IMR-90 (cell line): ENCODE results near the gene DUOX1. TPM values are rescaled to one million over a fixed set of nuclear protein-coding genes. Genes with fewer than 3 reads are reported as not detected.

ENCODE experiments used
- ATAC-seq: fragments of 200-7000 bp; cut with Tn5 transposase; 2 replicates; pipeline ENCODE4 v1.9.1; 2020; ENCODE audit warnings: low read depth, mild to moderate bottlenecking, moderate library complexity
- BruUV-seq: library from RNA; stranded (reverse); fragments of 400-500 nt; replicated peaks from 2 replicates; lab custom pipeline; 2021; lab: Mats Ljungman, UMichigan
- CTCF ChIA-PET: fragments of 300-600 bp; formaldehyde crosslinking; extraction: SDS; loops from one replicate; lab custom pipeline; 2021; ENCODE audit warnings: antibody characterized with exemption; lab: Yijun Ruan, JAX
- POLR2A ChIA-PET: fragments of 300-600 bp; sonication (Branson Sonifier 250); formaldehyde crosslinking; loops from one replicate; lab custom pipeline; 2022; ENCODE audit warnings: antibody characterized with exemption; ENCODE audit not compliant: unreplicated experiment; lab: Charles Lee
- DNase-seq: peaks from one replicate; pipeline ENCODE4 v3.0.0; 2013
- H2AFZ ChIP-seq: replicated peaks from 2 replicates; pipeline ENCODE3; 2013; ENCODE audit warnings: low read length, mild to moderate bottlenecking; ENCODE audit not compliant: poor library complexity
- H2AK5ac ChIP-seq: 2 replicates; pipeline ENCODE4 v1.6.1; 2013; ENCODE audit warnings: low read depth, low read length, inconsistent platforms
- H2AK9ac ChIP-seq: replicated peaks from 2 replicates; pipeline ENCODE3; 2013; ENCODE audit warnings: mild to moderate bottlenecking, low read depth, low read length, moderate library complexity; ENCODE audit not compliant: poor library complexity
- H2BK120ac ChIP-seq: 2 replicates; pipeline ENCODE4 v1.6.1; 2013; ENCODE audit warnings: low read depth, low read length, inconsistent platforms
- H2BK15ac ChIP-seq: 3 replicates; pipeline ENCODE4 v1.6.1; 2013; ENCODE audit warnings: low read depth, low read length, inconsistent platforms
- H2BK20ac ChIP-seq: 2 replicates; pipeline ENCODE4 v1.6.1; 2013; ENCODE audit warnings: low read depth, mild to moderate bottlenecking, inconsistent platforms, low read length, moderate library complexity
- H2BK5ac ChIP-seq: 2 replicates; pipeline ENCODE4 v1.6.1; 2013; ENCODE audit warnings: mild to moderate bottlenecking, low read depth, low read length, inconsistent platforms; ENCODE audit not compliant: poor library complexity, severe bottlenecking
- H3K14ac ChIP-seq: replicated peaks from 2 replicates; pipeline ENCODE4 v1.6.1; 2013; ENCODE audit warnings: low read depth, low read length, inconsistent platforms
- H3K18ac ChIP-seq: 2 replicates; pipeline ENCODE4 v1.6.1; 2013; ENCODE audit warnings: low read depth, low read length, control low read depth
- H3K23ac ChIP-seq: 2 replicates; pipeline ENCODE4 v1.6.1; 2013; ENCODE audit warnings: low read depth, low read length, inconsistent platforms
- H3K27ac ChIP-seq: 2 replicates; pipeline ENCODE4 v1.5.1; 2013; ENCODE audit warnings: mild to moderate bottlenecking, control low read depth, low read length; ENCODE audit not compliant: insufficient read depth
- H3K27me3 ChIP-seq: 2 replicates; pipeline ENCODE4 v1.6.1; 2013; ENCODE audit warnings: low read length; ENCODE audit not compliant: control insufficient read depth, insufficient read depth
- H3K36me3 ChIP-seq: 2 replicates; pipeline ENCODE4 v1.6.1; 2013; ENCODE audit warnings: low read length, mixed read lengths; ENCODE audit not compliant: control insufficient read depth, insufficient read depth
- H3K4ac ChIP-seq: 2 replicates; pipeline ENCODE4 v1.6.1; 2013; ENCODE audit warnings: low read depth, low read length, inconsistent platforms
- H3K4me1 ChIP-seq: 2 replicates; pipeline ENCODE4 v1.6.1; 2013; ENCODE audit warnings: low read length, mixed read lengths; ENCODE audit not compliant: control insufficient read depth, insufficient read depth
- H3K4me2 ChIP-seq: 2 replicates; pipeline ENCODE4 v1.6.1; 2013; ENCODE audit warnings: low read depth, mild to moderate bottlenecking, control low read depth, low read length, moderate library complexity
- H3K4me3 ChIP-seq: 2 replicates; pipeline ENCODE4 v1.5.1; 2013; ENCODE audit warnings: low read depth, mild to moderate bottlenecking, control low read depth, low read length, moderate library complexity; ENCODE audit not compliant: insufficient read depth
- H3K56ac ChIP-seq: 2 replicates; pipeline ENCODE4 v1.6.1; 2013; ENCODE audit warnings: low read length, inconsistent platforms; ENCODE audit not compliant: insufficient read depth; ENCODE audit errors: extremely low read depth
- H3K79me1 ChIP-seq, 2 experiments: 2 replicates each; pipeline ENCODE4 v1.6.1; 2013; ENCODE audit warnings: low read length in 2 of 2, inconsistent platforms in 1 of 2, low read depth in 1 of 2
- H3K9ac ChIP-seq: 2 replicates; pipeline ENCODE4 v1.6.1; 2013; ENCODE audit warnings: low read depth, low read length, control low read depth
- H3K9me1 ChIP-seq: 2 replicates; pipeline ENCODE4 v1.6.1; 2013; ENCODE audit warnings: low read length, inconsistent platforms; ENCODE audit not compliant: insufficient read depth
- H3K9me3 ChIP-seq: 2 replicates; pipeline ENCODE4 v1.6.1; 2013; ENCODE audit warnings: low read length; ENCODE audit not compliant: control insufficient read depth, insufficient read depth
- H4K20me1 ChIP-seq: 2 replicates; pipeline ENCODE4 v1.6.1; 2013; ENCODE audit warnings: low read length, inconsistent platforms; ENCODE audit not compliant: insufficient read depth
- H4K5ac ChIP-seq: 2 replicates; pipeline ENCODE4 v1.6.1; 2013; ENCODE audit warnings: mild to moderate bottlenecking, low read depth, low read length, control low read depth
- H4K8ac ChIP-seq, 2 experiments: 2 replicates each; pipeline ENCODE4 v1.6.1; 2013; ENCODE audit warnings: low read depth in 2 of 2, low read length in 2 of 2, control low read depth in 1 of 2, inconsistent platforms in 1 of 2
- H4K91ac ChIP-seq: 2 replicates; pipeline ENCODE4 v1.6.1; 2013; ENCODE audit warnings: low read depth, low read length, inconsistent platforms; ENCODE audit not compliant: insufficient read depth
- BHLHE40 ChIP-seq: fragments of 150-350 bp; IDR thresholded peaks from 2 replicates; pipeline ENCODE4 v1.6.1; 2016; ENCODE audit warnings: mild to moderate bottlenecking, low read depth, low read length
- CEBPB ChIP-seq: IDR thresholded peaks from 2 replicates; pipeline ENCODE4 v1.6.1; 2012; ENCODE audit warnings: low read depth, low read length, improper control_type of control experiment
- CHD1 ChIP-seq: IDR thresholded peaks from 2 replicates; pipeline ENCODE4 v1.6.1; 2012; ENCODE audit warnings: low read depth, low read length, improper control_type of control experiment
- MAFK ChIP-seq: IDR thresholded peaks from 2 replicates; pipeline ENCODE4 v1.6.1; 2012; ENCODE audit warnings: low read depth, low read length, improper control_type of control experiment
- MAZ ChIP-seq: IDR thresholded peaks from 2 replicates; pipeline ENCODE4 v1.6.1; 2012; ENCODE audit warnings: low read depth, mild to moderate bottlenecking, low read length, improper control_type of control experiment, moderate library complexity, borderline replicate concordance
- MXI1 ChIP-seq: IDR thresholded peaks from 2 replicates; pipeline ENCODE4 v1.6.1; 2012; ENCODE audit warnings: low read depth, mild to moderate bottlenecking, low read length, moderate library complexity, borderline replicate concordance
- NFE2L2 ChIP-seq: fragments of 150-350 bp; IDR thresholded peaks from 2 replicates; pipeline ENCODE4 v1.6.1; 2016; ENCODE audit warnings: low read depth, mild to moderate bottlenecking, low read length
- POLR2A ChIP-seq: IDR thresholded peaks from 2 replicates; pipeline ENCODE4 v1.6.1; 2012; ENCODE audit warnings: mild to moderate bottlenecking, low read depth, low read length
- RCOR1 ChIP-seq: IDR thresholded peaks from 2 replicates; pipeline ENCODE4 v1.6.1; 2012; ENCODE audit warnings: mild to moderate bottlenecking, low read length, improper control_type of control experiment; ENCODE audit not compliant: insufficient replicate concordance
- RFX5 ChIP-seq: IDR thresholded peaks from 2 replicates; pipeline ENCODE4 v1.8.0; 2012; ENCODE audit warnings: low read depth, mild to moderate bottlenecking, low read length, moderate library complexity
- SMC3 ChIP-seq: fragments of 150-350 bp; IDR thresholded peaks from 2 replicates; pipeline ENCODE4 v1.6.1; 2016; ENCODE audit warnings: low read depth, mild to moderate bottlenecking, antibody characterized with exemption, low read length, moderate library complexity
- USF2 ChIP-seq: fragments of 150-350 bp; IDR thresholded peaks from 2 replicates; pipeline ENCODE4 v1.6.1; 2017; ENCODE audit warnings: mild to moderate bottlenecking, antibody characterized with exemption, low read length, low read depth
- WGBS, 2 experiments: methylation state at CpG; one replicate each; pipeline versions ENCODE4 v1.1.5 to v1.1.7; 2013; ENCODE audit warnings: missing lambda C conversion rate in 2 of 2; ENCODE audit not compliant: insufficient read length in 1 of 2; ENCODE audit errors: extremely low coverage in 2 of 2; 5-methylcytosine and 5-hydroxymethylcytosine counted together
- dilution Hi-C: fragments of 300-500 bp; cut with HindIII; formaldehyde crosslinking; loops from one replicate; pipeline ENCODE4 v1.14.3; 2018; ENCODE audit warnings: low sequenced_read_pairs; ENCODE audit not compliant: unreplicated experiment
- in situ Hi-C: fragments of 300-500 bp; cut with MboI; formaldehyde crosslinking; loops from 3 replicates; pipeline ENCODE4 v1.14.3; 2019; ENCODE audit warnings: low sequenced_read_pairs, inconsistent platforms, mixed read lengths
- intact Hi-C: fragments of 100-400 bp; cut with micrococcal nuclease; formaldehyde crosslinking; loops from 2 replicates; pipeline ENCODE4 v1.10.0; 2022
- polyA plus RNA-seq, 3 experiments: library from polyadenylated mRNA; depleted of rRNA; stranded (reverse); fragments of >200 nt; gene quantifications; 2 replicates each; pipeline ENCODE4 v1.2.3, GENCODE V29; 2012; ENCODE audit warnings: low replicate concordance in 1 of 3
- total RNA-seq: library from RNA; depleted of rRNA; stranded (reverse); fragments of >200 nt; gene quantifications from 2 replicates; pipeline ENCODE4 v1.2.3, GENCODE V29; 2012
- TF ChIP-seq, protein P1 (sequence below): fragments of 150-350 bp; IDR thresholded peaks from 2 replicates; pipeline ENCODE4 v1.6.1; 2016; ENCODE audit warnings: low read depth, mild to moderate bottlenecking, low read length, moderate library complexity, borderline replicate concordance

DUOX1 gene
- total and polyA plus RNA-seq, 2 of the 4 experiments (the other 2 are of a cell fraction): not detected

GRCh38 chr15:45168751-45169551 lies 39.2 kb downstream of the DUOX1 start (continued):
- TF ChIP-seq BHLHE40: no peak

DNA sequence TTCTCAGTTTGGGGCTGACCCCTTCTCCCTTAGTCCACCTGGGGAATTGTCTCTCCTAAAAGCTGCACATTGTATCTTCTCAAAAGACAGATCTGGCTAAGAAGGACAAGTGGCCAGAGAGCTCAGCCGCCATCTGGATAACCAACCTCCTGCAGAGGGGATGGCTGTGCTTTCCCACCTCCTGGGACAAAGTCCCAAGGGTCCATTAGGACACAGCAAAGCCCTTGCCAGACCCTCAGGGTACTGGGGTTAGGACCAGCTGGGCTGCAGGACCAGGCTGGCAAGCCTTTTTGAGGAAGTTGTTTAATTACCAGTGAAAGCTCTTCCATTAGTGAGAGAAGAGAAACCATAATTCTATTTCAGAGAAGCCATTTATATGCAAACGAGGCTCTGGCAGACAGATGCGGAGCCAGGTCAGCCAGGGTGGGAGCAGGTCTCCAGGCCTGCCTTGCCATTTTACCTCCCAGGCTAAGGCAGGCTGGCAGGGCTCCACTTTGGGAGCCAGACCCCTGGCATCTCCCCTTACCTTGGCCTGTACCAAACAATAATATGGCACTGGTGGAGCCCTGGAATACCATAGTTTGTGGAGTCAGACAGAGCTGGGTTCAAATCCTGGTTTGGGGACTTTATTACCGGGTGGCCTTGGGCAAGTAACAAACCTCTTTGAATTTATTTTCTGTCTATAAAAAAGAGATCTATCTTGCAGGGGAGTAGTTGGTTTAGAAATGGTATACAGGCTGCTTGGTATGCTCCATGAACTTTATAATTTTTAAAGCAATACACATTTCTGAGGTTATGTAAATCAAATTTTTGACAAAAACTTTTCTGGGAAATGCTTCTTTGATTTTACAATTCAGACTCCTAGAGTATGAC lies 40.0 kb downstream of the DUOX1 start:
- Histone ChIP-seq H3K79me1 (peaks cover 5 to 16% of the 10 kb centered on the region in 2 experiments), H2AFZ (no peak overlapping the region), H3K27me3 (no peaks in the 10 kb centered on the region), H4K20me1 (no peaks in the 10 kb centered on the region; the same call in 1 of the 2 replicates), H4K5ac (no peak overlapping the region), H4K91ac (no peak overlapping the region), H2AK9ac (no peak overlapping the region), H2BK5ac (no peak overlapping the region), H3K4me2 (no peak overlapping the region), H3K27ac (no peak overlapping the region), H3K36me3 (peaks cover 8% of the 10 kb centered on the region; the same call in 1 of the 2 replicates), H3K9me1 (peaks cover 6% of the 10 kb centered on the region), H3K9ac (no peak overlapping the region), H3K14ac (no peak overlapping the region), H2BK120ac (no peak overlapping the region), H2AK5ac (no peak overlapping the region), H3K18ac (no peak overlapping the region), H2BK15ac (no peak overlapping the region), H3K23ac (no peak overlapping the region), H3K4me3 (no peak overlapping the region), H3K4ac (no peak overlapping the region; the same call in 1 of the 2 replicates), H3K56ac (no peak overlapping the region), H4K8ac (no peak overlapping the region), H3K9me3 (no peaks in the 10 kb centered on the region), H2BK20ac (no peak overlapping the region), H3K4me1 (peaks cover 4% of the 10 kb centered on the region)
- POLR2A ChIA-PET: no interaction called here
- in situ Hi-C loops (no loop called here), intact Hi-C loops (no loop called here), dilution Hi-C loops (no loop called here)
- no CpG with 5 or more reads among the region's 4 CpGs for WGBS, 2 experiments
- BruUV-seq: no TSS peak
- DNase-seq (no peak), ATAC-seq (no peak)
- CTCF ChIA-PET: interaction anchor here (0.6 kb wide), 1 partner anchor 10 kb away, joined by 3 read pairs; no protein-coding TSS in a partner anchor
- TF ChIP-seq USF2 (no peak), SMC3 (no peak), CEBPB (no peak), MAZ (no peak), MXI1 (no peak), RCOR1 (no peak), MAFK (no peak), CHD1 (no peak), NFE2L2 (no peak), RFX5 (no peak), POLR2A (no peak)
- TF ChIP-seq, protein P1, sequence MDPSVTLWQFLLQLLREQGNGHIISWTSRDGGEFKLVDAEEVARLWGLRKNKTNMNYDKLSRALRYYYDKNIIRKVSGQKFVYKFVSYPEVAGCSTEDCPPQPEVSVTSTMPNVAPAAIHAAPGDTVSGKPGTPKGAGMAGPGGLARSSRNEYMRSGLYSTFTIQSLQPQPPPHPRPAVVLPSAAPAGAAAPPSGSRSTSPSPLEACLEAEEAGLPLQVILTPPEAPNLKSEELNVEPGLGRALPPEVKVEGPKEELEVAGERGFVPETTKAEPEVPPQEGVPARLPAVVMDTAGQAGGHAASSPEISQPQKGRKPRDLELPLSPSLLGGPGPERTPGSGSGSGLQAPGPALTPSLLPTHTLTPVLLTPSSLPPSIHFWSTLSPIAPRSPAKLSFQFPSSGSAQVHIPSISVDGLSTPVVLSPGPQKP: no peak
